Hepatocyte (in vitro differentiated cells): ENCODE results near the gene C2.

Source experiments
- CTCF ChIP-seq: fragments of 200-600 bp; sonication (generic); IDR thresholded peaks from 2 replicates; pipeline ENCODE4 v1.5.1; 2016; ENCODE audit warnings: antibody characterized with exemption, mild to moderate bottlenecking; ENCODE audit not compliant: poor library complexity
- EZH2 ChIP-seq: fragments of 200-600 bp; sonication (generic); IDR thresholded peaks from 2 replicates; pipeline ENCODE4 v1.6.1; 2016; ENCODE audit warnings: antibody characterized with exemption, mild to moderate bottlenecking, borderline replicate concordance

GRCh38 chr6:31918069-31918720 is 9.3 kb upstream of the C2 start:
- TF ChIP-seq CTCF (no peak), EZH2 (no peak)
